Aorta (tissue), 5 donors: Measurements from ENCODE around the gene TNF. TPM values are rescaled to one million over a fixed set of nuclear protein-coding genes. Genes with fewer than 3 reads are reported as not detected.

ENCODE experiments used
- ATAC-seq: fragments of 200-7000 bp; cut with Tn5 transposase; one replicate; pipeline ENCODE4 v1.9.1; 2022; ENCODE audit warnings: moderate library complexity; ENCODE audit not compliant: low FRiP score
- DNase-seq, 2 donors: peaks; one replicate each; pipeline ENCODE4 v3.0.0-alpha.2; 2020
- H3K27ac ChIP-seq, 2 donors: one replicate each; pipeline ENCODE4 v1.5.1; 2013; ENCODE audit warnings: low read length in 2 of 2, mild to moderate bottlenecking in 2 of 2, moderate library complexity in 2 of 2, control low read depth in 1 of 2, inconsistent platforms in 1 of 2, low read depth in 1 of 2
- H3K27me3 ChIP-seq, 2 donors: one replicate each; pipeline ENCODE4 v1.6.1; 2013; ENCODE audit warnings: control low read depth in 1 of 2, low read length in 1 of 2, mild to moderate bottlenecking in 1 of 2, moderate library complexity in 1 of 2; ENCODE audit not compliant: insufficient read depth in 2 of 2, control insufficient read depth in 1 of 2
- H3K36me3 ChIP-seq, 2 donors: one replicate each; pipeline ENCODE4 v1.6.1; 2013; ENCODE audit warnings: control low read depth in 1 of 2, low read length in 1 of 2, mild to moderate bottlenecking in 1 of 2; ENCODE audit not compliant: insufficient read depth in 2 of 2, control insufficient read depth in 1 of 2
- H3K4me1 ChIP-seq, 2 donors: one replicate each; pipeline ENCODE4 v1.6.1; 2013; ENCODE audit warnings: low read length in 2 of 2, control low read depth in 1 of 2, mild to moderate bottlenecking in 1 of 2, moderate library complexity in 1 of 2; ENCODE audit not compliant: insufficient read depth in 2 of 2, control insufficient read depth in 1 of 2
- H3K4me3 ChIP-seq, 2 donors: one replicate each; pipeline ENCODE4 v1.5.1; 2013; ENCODE audit warnings: low read length in 2 of 2, control low read depth in 1 of 2, mild to moderate bottlenecking in 1 of 2
- H3K9me3 ChIP-seq: one replicate; pipeline ENCODE4 v1.6.1; 2013; ENCODE audit warnings: mild to moderate bottlenecking, low read length; ENCODE audit not compliant: control insufficient read depth
- WGBS, 2 donors: extraction: QIAGEN DNeasy Blood & Tissue Kit; methylation state at CpG; one replicate each; pipeline ENCODE4 v1.1.7; 2013; 5-methylcytosine and 5-hydroxymethylcytosine counted together
- intact Hi-C, 2 donors: fragments of 100-400 bp; cut with DNase I; formaldehyde crosslinking; loops; one replicate each; pipeline versions ENCODE4 v1.14.2 to v1.15.0; 2022
- long read RNA-seq, 2 donors: library from polyadenylated mRNA; unstranded; transcript quantifications; one replicate each; pipeline ENCODE4 v2.0.0, GENCODE V29; 2020 to 2021
- polyA plus RNA-seq, 2 donors: library from polyadenylated mRNA; stranded (reverse); fragments of 200-250 nt; gene quantifications; one replicate each; pipeline ENCODE4 v1.2.3, GENCODE V29; 2013
- total RNA-seq, 2 donors: library from RNA; stranded (reverse); fragmentation: NEBNext Ultra II Directional; extraction: Animal tissue kit (Norgen Biotek cat#: 25700); gene quantifications; one replicate each; pipeline ENCODE4 v1.2.1, GENCODE V29; 2021
- donor health status: healthy with polysubstance abuse.
- donor health status: Bipolar disorder and iron deficiency.
- donor health status: DM: no; HTN: no; CAD: no.
- donor health status: DM: no; HTN: no; CAD: no.
- donor health status: DM: yes; HTN: yes; CAD: no.

The TNF gene
- total RNA-seq (1 to 10 TPM in 1 of 2 donors, under 1 TPM in 1; 0.66 to 1.9 TPM), polyA plus RNA-seq (1 to 10 TPM in 1 of 2 donors, under 1 TPM in 1; 0.23 to 1.3 TPM)
- long read RNA-seq, donor 1, partial matches to known transcripts: 0 of 1 reads
- long read RNA-seq, donor 1, other reads (novel, unspliced or antisense): 0 of 1 reads
- long read RNA-seq, donor 2: 0 reads

DNA sequence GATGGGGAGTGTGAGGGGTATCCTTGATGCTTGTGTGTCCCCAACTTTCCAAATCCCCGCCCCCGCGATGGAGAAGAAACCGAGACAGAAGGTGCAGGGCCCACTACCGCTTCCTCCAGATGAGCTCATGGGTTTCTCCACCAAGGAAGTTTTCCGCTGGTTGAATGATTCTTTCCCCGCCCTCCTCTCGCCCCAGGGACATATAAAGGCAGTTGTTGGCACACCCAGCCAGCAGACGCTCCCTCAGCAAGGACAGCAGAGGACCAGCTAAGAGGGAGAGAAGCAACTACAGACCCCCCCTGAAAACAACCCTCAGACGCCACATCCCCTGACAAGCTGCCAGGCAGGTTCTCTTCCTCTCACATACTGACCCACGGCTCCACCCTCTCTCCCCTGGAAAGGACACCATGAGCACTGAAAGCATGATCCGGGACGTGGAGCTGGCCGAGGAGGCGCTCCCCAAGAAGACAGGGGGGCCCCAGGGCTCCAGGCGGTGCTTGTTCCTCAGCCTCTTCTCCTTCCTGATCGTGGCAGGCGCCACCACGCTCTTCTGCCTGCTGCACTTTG, at the start of gene TNF:
TSS of gene TNF (plus strand) at position 231 of the 567 bp plus-strand sequence. CDS start at position 408, 177 bp downstream.
- Histone ChIP-seq H3K4me1 (no peaks in the 10 kb centered on the region), H3K4me3 (no peak within 1 kb of the TSS), H3K27ac (no peak within 1 kb of the TSS), H3K9me3 (no peaks in the 10 kb centered on the region), H3K36me3 (no peaks in the 10 kb centered on the region), H3K27me3 (no peaks in the 10 kb centered on the region)
- intact Hi-C loops: no loop called here
- WGBS, 2 donors: 73 to 74% methylated on average over 19 of the region's 19 CpGs
- DNase-seq (peak; percentile 78), ATAC-seq (no peak)

DNA sequence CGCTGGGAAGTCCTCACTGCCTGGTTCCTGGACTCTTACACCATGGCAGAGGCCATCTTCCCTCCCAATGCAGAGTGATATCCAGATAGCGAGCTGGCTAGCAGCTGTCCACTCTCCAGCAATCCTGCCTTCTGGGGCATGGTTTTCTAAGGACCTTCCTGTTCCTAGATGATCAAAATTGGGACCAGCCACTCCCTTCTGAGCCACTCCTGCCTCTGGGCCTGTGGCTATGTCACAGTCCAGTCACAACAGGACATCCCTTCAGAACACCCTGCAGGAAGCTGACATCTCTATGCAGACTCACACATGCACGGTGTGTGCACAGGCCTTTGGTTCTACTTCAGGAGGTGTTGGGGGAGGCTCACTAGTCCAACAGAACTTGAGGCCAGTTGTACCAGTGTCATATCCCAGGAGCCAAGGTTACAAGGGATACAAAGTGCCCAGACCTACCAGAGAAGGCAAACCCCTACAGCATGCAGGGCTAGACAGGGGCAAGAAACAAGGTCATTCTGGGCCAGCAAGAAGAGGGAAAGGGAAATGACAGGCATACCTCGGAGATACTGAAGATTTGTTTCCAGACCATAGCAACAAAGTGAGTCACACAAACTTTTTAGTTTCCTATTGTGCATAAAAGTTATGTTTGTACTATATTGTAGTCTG, 49.3 kb upstream of the TNF start:
- no peaks in the 10 kb centered on the region for H3K4me1 ChIP-seq
- no peak overlapping the region for H3K27ac ChIP-seq
- WGBS, 2 donors: 62 to 64% methylated on average over 4 of the region's 4 CpGs
- intact Hi-C loops: no loop called here
- H3K9me3 ChIP-seq: no peaks in the 10 kb centered on the region
- ATAC-seq: no peak
- H3K4me3 ChIP-seq: no peak overlapping the region
- no peak for DNase-seq
- H3K36me3 ChIP-seq: peaks cover 2 to 5% of the 10 kb centered on the region in 2 donors
- no peaks in the 10 kb centered on the region for H3K27me3 ChIP-seq

GRCh38 chr6:31528307-31528777, 47.0 kb upstream of the TNF start:
- ATAC-seq (no peak), DNase-seq (no peak)
- H3K27me3 ChIP-seq: no peaks in the 10 kb centered on the region
- intact Hi-C loops: no loop called here
- H3K36me3 ChIP-seq: peaks cover 2 to 7% of the 10 kb centered on the region in 2 donors
- no peak overlapping the region for H3K27ac ChIP-seq
- no peaks in the 10 kb centered on the region for H3K9me3 ChIP-seq
- H3K4me1 ChIP-seq: no peaks in the 10 kb centered on the region
- no peak overlapping the region for H3K4me3 ChIP-seq
- WGBS, 2 donors: 81 to 82% methylated on average over 4 of the region's 4 CpGs

- DNase-seq (no peak), ATAC-seq (no peak)
- Histone ChIP-seq H3K27me3 (no peaks in the 10 kb centered on the region), H3K4me1 (no peaks in the 10 kb centered on the region), H3K27ac (no peak within 1 kb of the TSS), H3K9me3 (no peaks in the 10 kb centered on the region), H3K4me3 (no peak within 1 kb of the TSS), H3K36me3 (peaks cover 2 to 7% of the 10 kb centered on the region in 2 donors)
- intact Hi-C loops: no loop called here
- WGBS, 2 donors: 47 to 64% methylated on average over 5 to 7 of the region's 7 CpGs
Measured at GRCh38 chr6:31528821-31529328, 46.5 kb upstream of the TNF start, which contains the start of gene MCCD1. MCCD1 (plus strand) TSS chr6:31528962; CDS start chr6:31529015, 53 bp downstream.

DNA sequence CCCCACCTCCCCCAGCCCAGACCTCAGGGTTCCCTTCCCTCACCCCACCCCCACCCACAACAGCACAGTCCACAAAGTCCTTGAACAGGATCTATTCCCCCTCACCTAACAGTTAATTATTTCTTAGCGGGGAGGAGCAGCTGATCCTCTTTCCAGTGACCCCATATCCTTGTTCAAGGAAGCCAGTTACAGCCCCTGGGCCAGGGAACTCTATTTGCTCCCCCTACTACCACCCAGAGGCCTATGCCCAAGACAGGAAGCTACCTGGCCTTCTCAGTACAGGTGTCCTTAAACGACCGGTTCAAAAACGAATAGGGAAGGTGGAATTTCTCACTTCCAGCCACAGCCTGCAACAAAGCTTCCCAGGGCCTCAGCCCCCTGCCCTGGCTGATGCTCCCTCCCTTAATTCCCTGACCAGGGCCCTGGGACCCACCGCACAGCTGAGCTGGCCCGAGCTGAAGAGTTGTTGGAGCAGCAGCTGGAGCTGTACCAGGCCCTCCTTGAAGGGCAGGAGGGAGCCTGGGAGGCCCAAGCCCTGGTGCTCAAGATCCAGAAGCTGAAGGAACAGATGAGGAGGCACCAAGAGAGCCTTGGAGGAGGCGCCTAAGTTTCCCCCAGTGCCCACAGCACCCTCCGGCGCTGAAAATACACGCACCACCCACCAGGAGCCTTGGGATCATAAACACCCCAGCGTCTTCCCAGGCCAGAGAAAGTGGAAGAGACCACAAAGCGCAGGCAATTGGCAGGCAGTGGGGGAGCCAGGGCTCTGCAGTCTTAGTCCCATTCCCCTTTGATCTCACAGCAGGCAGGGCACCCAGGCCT, 45.8 kb upstream of the TNF start:
- intact Hi-C loops: no loop called here
- WGBS, 2 donors: 40 to 45% methylated on average over 12 of the region's 12 CpGs
- ATAC-seq (no peak), DNase-seq (no peak)
- no peaks in the 10 kb centered on the region for H3K9me3 ChIP-seq
- H3K36me3 ChIP-seq: peaks cover 5 to 7% of the 10 kb centered on the region in 2 donors
- H3K4me1 ChIP-seq: no peaks in the 10 kb centered on the region
- no peak overlapping the region for H3K4me3 ChIP-seq
- H3K27me3 ChIP-seq: no peaks in the 10 kb centered on the region
- no peak overlapping the region for H3K27ac ChIP-seq

- H3K4me1 ChIP-seq: no peaks in the 10 kb centered on the region
- no peaks in the 10 kb centered on the region for H3K27me3 ChIP-seq
- no peak overlapping the region for H3K27ac ChIP-seq
- intact Hi-C loops: no loop called here
- H3K9me3 ChIP-seq: no peaks in the 10 kb centered on the region
- ATAC-seq (no peak), DNase-seq (no peak)
- no peak overlapping the region for H3K4me3 ChIP-seq
- WGBS, 2 donors: 62 to 66% methylated on average over 6 of the region's 6 CpGs
- peaks cover 9 to 12% of the 10 kb centered on the region in 2 donors for H3K36me3 ChIP-seq
Measured at GRCh38 chr6:31530659-31531058, 44.7 kb upstream of the TNF start.

DNA sequence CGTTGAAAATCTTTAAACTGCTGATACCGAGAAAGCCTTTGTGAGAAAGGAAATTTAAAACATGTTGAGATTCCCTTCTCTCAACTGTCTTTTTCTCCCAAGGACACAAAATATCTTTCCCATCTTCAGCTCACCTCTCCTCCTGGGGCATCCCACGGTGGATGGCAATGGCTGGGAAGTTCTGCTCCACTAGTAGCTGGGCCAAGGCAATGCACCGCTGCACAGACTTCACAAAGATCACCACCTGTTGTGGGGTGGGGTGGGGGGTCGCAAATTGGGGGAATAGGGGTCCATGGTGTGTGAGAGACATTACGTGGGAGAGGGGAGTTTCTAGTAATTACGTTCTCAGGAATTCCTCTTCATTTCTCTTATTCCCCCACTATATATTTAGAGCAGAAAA, 44.2 kb upstream of the TNF start:
- DNase-seq (no peak), ATAC-seq (no peak)
- Histone ChIP-seq H3K9me3 (no peaks in the 10 kb centered on the region), H3K27ac (no peak overlapping the region), H3K36me3 (peaks cover 9 to 17% of the 10 kb centered on the region in 2 donors), H3K4me3 (no peak overlapping the region), H3K27me3 (no peaks in the 10 kb centered on the region), H3K4me1 (no peaks in the 10 kb centered on the region)
- WGBS, 2 donors: 83 to 86% methylated on average over 7 of the region's 7 CpGs
- intact Hi-C loops: no loop called here

DNA sequence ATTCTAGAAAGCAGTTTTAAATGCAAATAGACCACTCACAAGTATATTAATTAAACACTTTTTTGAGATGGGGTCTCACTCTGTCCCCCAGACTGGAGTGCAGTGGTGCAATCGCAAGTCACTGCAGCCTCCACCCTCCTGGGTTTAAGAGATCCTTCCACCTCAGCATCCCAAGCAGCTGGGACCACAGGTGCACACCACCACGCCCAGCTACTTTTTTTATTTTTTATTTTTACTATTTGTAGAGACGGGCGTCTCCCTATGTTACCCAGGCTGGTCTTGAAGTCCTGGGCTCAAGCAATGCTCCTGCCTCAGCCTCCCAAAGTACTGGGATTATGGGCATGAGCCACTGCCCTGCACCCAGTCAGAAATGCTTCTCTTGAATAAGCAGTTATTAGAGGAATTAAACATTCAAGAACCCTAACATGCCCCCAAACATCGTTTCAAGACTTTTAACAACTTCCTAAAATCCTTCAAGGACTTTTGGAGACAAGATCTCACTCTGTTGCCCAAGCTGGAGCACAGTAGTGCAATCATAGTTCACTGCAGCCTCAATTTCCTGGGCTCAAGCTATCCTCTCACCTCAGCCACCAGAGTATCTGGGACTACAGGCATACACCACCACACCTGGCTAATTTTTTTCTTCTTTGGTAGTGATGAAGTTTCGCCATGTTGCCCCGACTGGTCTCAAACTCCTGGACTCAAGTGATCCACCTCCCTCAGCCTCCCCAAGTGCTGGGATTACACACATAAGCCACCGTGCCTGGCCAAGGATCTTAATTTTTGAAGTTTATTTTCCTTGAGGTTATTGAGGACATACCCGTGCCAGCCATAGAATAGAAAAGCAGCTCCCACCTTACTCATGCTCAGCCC, 43.4 kb upstream of the TNF start:
- Histone ChIP-seq H3K9me3 (no peaks in the 10 kb centered on the region), H3K27me3 (no peaks in the 10 kb centered on the region), H3K36me3 (peaks cover 9 to 21% of the 10 kb centered on the region in 2 donors), H3K27ac (no peak overlapping the region), H3K4me1 (no peaks in the 10 kb centered on the region), H3K4me3 (no peak overlapping the region)
- 63 to 72% methylated on average over 8 to 9 of the region's 9 CpGs for WGBS, 2 donors
- intact Hi-C loops: no loop called here
- DNase-seq (no peak), ATAC-seq (no peak)
